HT1080 (cell line): ENCODE measurements around the gene ODF4. TPM values are rescaled to one million over a fixed set of nuclear protein-coding genes. Genes with fewer than 3 reads are reported as not detected.
"Not testable (repeated sequence)": the region's sequence is repeated elsewhere in the genome, so short reads cannot be mapped to it uniquely, and the experiment has no call there.

ENCODE experiments used
- DNase-seq: peaks from one replicate; pipeline ENCODE4 v3.0.0-alpha.2; 2015; ENCODE audit warnings: low read depth
- small RNA-seq: library from RNA; depleted of rRNA; stranded (forward); fragments of <200 nt; gene quantifications from one replicate; pipeline ENCODE3, GENCODE V24; 2014
- total RNA-seq: library from RNA; depleted of rRNA; stranded (reverse); fragments of >200 nt; shearing (Covaris generic); gene quantifications from 2 replicates; pipeline ENCODE4 v1.2.3, GENCODE V29; 2014; rRNA removed

ODF4 gene
- total RNA-seq, 1 experiment from 2014 or later = not detected

DNA sequence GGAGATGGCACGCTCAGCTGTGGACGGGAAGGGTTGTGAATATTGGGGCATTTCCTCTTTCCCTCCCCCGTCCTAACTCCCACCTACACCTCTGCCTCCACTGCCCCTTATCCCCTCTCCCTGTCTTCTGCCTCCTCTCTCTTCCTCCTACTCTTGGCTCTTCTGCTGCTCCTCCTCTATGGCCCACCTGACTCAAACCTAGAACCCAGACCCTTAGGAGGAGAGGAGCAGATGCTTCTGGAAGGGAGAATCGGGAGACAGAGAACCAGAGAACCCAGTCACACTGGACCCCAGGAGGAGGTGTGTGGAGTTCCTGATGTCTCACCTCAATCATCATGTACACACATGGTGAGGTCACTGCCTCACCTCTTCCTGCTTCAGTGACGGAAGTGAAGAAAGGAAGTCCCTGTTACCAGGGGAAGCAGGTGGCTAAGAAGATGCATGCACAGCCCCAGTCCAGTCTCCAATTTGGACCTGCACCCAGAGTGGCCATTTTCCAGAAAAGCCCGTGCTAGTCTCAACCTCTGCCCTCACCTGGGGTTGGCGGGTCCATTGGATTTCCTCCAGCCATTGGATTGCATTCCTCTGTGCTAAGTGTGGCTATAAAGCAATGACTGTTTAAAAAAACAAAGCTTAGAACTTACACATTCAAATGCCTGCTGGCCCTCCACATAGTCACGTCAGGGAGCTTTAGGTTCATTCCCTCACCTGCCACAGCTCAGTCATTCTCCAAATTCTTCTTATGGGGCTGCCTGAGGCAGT is 54.0 kb downstream of the ODF4 start:
- DNase-seq = peak; percentile 27

DNA sequence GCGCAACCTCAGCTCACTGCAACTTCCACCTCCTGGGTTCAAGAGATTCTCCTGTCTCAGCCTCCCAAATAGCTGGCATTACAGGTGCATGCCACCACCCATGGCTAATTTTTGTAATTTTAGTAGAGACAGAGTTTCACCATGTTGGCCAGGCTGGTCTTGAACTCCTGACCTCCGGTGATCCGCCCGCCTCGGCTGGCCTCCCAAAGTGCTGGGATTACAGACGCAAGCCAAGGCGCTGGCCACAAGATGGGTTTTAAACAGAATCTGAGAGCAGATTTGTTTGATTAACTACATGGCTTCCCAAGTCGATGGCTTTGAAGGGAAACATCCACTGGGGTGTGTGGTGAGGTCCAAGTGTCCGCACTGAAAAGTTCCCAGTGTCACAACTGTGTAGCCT is 54.9 kb downstream of the ODF4 start:
- DNase-seq = not testable (repeated sequence)

Small RNA genes within 50 kb of the gene (small RNA-seq; reads per million reads assigned to genes)
- gene RF00265 = 0.20 reads per million

Other genes with a start within 250 kb of the ODF4 start
- 0.60 and 1.0 TPM in 2 replicates for gene ALOXE3, start 221.3 kb upstream of the ODF4 start, total RNA-seq
- gene HES7, start 215.7 kb upstream of the ODF4 start, total RNA-seq = 0.43 and 1.8 TPM in 2 replicates
- 3.2 and 5.2 TPM in 2 replicates for gene PER1, start 187.4 kb upstream of the ODF4 start, total RNA-seq
- 2.7 and 4.6 TPM in 2 replicates for gene VAMP2, start 176.9 kb upstream of the ODF4 start, total RNA-seq
- 12.3 and 14.5 TPM in 2 replicates for gene TMEM107, start 163.5 kb upstream of the ODF4 start, total RNA-seq
- gene BORCS6, start 149.7 kb upstream of the ODF4 start, total RNA-seq = 6.5 and 9.9 TPM in 2 replicates
- 147 and 161 TPM in 2 replicates for gene AURKB, start 129.3 kb upstream of the ODF4 start, total RNA-seq
- 5.2 and 6.9 TPM in 2 replicates for gene CTC1, start 91.8 kb upstream of the ODF4 start, total RNA-seq
- 55.3 and 55.4 TPM in 2 replicates for gene PFAS, start 90.6 kb upstream of the ODF4 start, total RNA-seq
- gene RANGRF, start 51.2 kb upstream of the ODF4 start, total RNA-seq = 13.0 and 15.9 TPM in 2 replicates
- gene SLC25A35, start 44.4 kb upstream of the ODF4 start, total RNA-seq = 0.48 and 5.1 TPM in 2 replicates
- 0.10 and 0.27 TPM in 2 replicates for gene ARHGEF15, start 29.6 kb upstream of the ODF4 start, total RNA-seq
- 2,438 and 3,072 TPM in 2 replicates for gene RPL26, start 43.4 kb downstream of the ODF4 start, total RNA-seq
- gene RNF222, start 58.0 kb downstream of the ODF4 start, total RNA-seq = not detected in 2 replicates
- gene NDEL1, start 96.0 kb downstream of the ODF4 start, total RNA-seq = 21.9 and 35.4 TPM in 2 replicates